Suprapubic skin (tissue), 4 donors: ENCODE results near the gene SYT13.

ENCODE experiments used
- POLR2A ChIP-seq, 2 donors: fragments of 450-650 bp; IDR thresholded peaks; one replicate each; pipeline ENCODE4 v1.6.1; 2017; ENCODE audit warnings: antibody characterized with exemption in 2 of 2, mild to moderate bottlenecking in 2 of 2, moderate library complexity in 2 of 2
- POLR2AphosphoS5 ChIP-seq, 3 donors: sonication (generic); formaldehyde crosslinking; IDR thresholded peaks; one replicate each; pipeline ENCODE4 v1.6.1; 2017; ENCODE audit warnings: antibody characterized with exemption in 3 of 3
- TF ChIP-seq, protein P1 (sequence below), 2 donors: fragments of 200-600 bp in 1 of 2; fragments of 450-650 bp in 1 of 2; sonication (generic) in 1 of 2; IDR thresholded peaks; one replicate each; pipeline ENCODE4 v1.5.1; 2016 to 2019; ENCODE audit warnings: antibody characterized with exemption in 2 of 2, mild to moderate bottlenecking in 1 of 2, moderate library complexity in 1 of 2

DNA sequence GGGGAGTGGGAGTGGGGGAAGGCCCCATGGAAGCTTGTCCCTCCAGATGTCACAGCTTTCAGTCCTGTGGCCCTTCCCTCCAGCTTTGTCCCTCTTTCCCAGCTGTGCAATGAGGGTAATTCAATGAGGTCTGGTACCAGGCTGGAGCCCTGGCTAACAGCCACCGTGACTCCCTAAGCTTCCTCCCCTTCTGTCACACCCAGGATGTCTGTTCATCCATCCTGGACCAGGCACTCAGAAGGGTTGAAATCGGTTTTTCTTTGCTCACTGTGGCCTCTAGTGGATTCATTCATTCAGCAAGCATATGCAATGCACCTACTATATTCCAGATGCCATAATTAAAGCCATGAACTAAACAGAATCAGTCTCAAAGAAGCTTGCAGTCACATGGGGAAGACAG lies 38.7 kb downstream of the SYT13 start:
- TF ChIP-seq, protein P1, sequence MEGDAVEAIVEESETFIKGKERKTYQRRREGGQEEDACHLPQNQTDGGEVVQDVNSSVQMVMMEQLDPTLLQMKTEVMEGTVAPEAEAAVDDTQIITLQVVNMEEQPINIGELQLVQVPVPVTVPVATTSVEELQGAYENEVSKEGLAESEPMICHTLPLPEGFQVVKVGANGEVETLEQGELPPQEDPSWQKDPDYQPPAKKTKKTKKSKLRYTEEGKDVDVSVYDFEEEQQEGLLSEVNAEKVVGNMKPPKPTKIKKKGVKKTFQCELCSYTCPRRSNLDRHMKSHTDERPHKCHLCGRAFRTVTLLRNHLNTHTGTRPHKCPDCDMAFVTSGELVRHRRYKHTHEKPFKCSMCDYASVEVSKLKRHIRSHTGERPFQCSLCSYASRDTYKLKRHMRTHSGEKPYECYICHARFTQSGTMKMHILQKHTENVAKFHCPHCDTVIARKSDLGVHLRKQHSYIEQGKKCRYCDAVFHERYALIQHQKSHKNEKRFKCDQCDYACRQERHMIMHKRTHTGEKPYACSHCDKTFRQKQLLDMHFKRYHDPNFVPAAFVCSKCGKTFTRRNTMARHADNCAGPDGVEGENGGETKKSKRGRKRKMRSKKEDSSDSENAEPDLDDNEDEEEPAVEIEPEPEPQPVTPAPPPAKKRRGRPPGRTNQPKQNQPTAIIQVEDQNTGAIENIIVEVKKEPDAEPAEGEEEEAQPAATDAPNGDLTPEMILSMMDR (IDR thresholded peaks at IDR 0.05) = no peak
- TF ChIP-seq POLR2A (IDR thresholded peaks at IDR 0.05) (no peak), POLR2AphosphoS5 (IDR thresholded peaks at IDR 0.05) (no peak)
